HEK293 (cell line): ENCODE data around the gene TSPO.

Experiments used
- CTCF ChIP-seq: fragments of 450-650 bp; formaldehyde crosslinking; IDR thresholded peaks from 2 replicates; pipeline ENCODE4 v1.5.1; 2016; ENCODE audit warnings: missing biosample characterization, missing genetic modification characterization
- PRDM2 ChIP-seq: fragments of 450-650 bp; formaldehyde crosslinking; IDR thresholded peaks from 2 replicates; pipeline ENCODE4 v1.5.1; 2016; ENCODE audit warnings: missing biosample characterization, missing genetic modification characterization, borderline replicate concordance
- REST ChIP-seq: fragments of 450-650 bp; formaldehyde crosslinking; IDR thresholded peaks from 2 replicates; pipeline ENCODE4 v1.5.1; 2016; ENCODE audit warnings: missing biosample characterization, missing genetic modification characterization
- ZNF24 ChIP-seq: fragments of 450-650 bp; formaldehyde crosslinking; IDR thresholded peaks from 2 replicates; pipeline ENCODE4 v1.5.1; 2016; ENCODE audit warnings: missing biosample characterization, missing genetic modification characterization
- ZNF529 ChIP-seq: fragments of 450-650 bp; formaldehyde crosslinking; IDR thresholded peaks from 2 replicates; pipeline ENCODE4 v1.5.1; 2017; ENCODE audit warnings: missing genetic modification characterization, missing biosample characterization; ENCODE audit not compliant: insufficient replicate concordance
- ZNF571 ChIP-seq: fragments of 450-650 bp; formaldehyde crosslinking; IDR thresholded peaks from 2 replicates; pipeline ENCODE4 v1.5.0; 2017; ENCODE audit warnings: missing biosample characterization, missing genetic modification characterization
- ZNF776 ChIP-seq: fragments of 450-650 bp; formaldehyde crosslinking; IDR thresholded peaks from 2 replicates; pipeline ENCODE4 v1.5.0; 2017; ENCODE audit warnings: missing biosample characterization, missing genetic modification characterization, borderline replicate concordance
- ZNF792 ChIP-seq: fragments of 450-650 bp; formaldehyde crosslinking; IDR thresholded peaks from 2 replicates; pipeline ENCODE4 v1.5.1; 2016; ENCODE audit warnings: missing biosample characterization, missing genetic modification characterization

- no peak for TF ChIP-seq CTCF
- no peak for TF ChIP-seq ZNF776
- TF ChIP-seq REST (tag by site-specific recombination): no peak
- no peak for TF ChIP-seq ZNF529 (tag by site-specific recombination)
- no peak for TF ChIP-seq ZNF792 (tag by site-specific recombination)
- TF ChIP-seq ZNF24 (tag by site-specific recombination): no peak
- no peak for TF ChIP-seq ZNF571 (tag by site-specific recombination)
- TF ChIP-seq PRDM2 (tag by site-specific recombination): no peak
Observed at GRCh38 chr22:43155789-43156188, 4.4 kb downstream of the TSPO start.
